ENCODE measurements around the gene NAALADL2.
"Not testable (repeated sequence)": the region's sequence is repeated elsewhere in the genome, so short reads cannot be mapped to it uniquely, and the experiment has no call there.

NAALADL2 gene

DNA sequence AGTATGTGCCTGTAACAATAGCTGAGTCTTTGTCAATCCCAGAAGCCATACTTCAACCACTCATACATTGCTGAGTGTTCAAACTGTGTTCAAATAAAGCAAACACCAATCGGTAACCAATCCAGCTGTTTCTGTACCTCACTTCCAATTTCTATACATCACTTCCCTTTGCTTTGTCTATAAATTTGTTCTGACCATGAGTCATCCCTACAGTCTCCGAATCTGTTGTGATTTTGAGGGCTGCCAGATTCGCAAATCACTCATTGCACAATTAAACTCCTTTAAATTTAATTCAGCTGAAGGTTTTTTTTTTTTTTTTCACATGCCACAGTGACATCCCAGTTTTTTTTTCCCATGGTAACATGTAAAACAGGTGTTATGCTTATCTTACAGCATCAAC lies 870.3 kb downstream of the NAALADL2 start:
- no peak for DNase-seq

- DNase-seq: no peak
These were observed 872.4 kb downstream of the NAALADL2 start for GRCh38 chr3:175731543-175731942.

DNA sequence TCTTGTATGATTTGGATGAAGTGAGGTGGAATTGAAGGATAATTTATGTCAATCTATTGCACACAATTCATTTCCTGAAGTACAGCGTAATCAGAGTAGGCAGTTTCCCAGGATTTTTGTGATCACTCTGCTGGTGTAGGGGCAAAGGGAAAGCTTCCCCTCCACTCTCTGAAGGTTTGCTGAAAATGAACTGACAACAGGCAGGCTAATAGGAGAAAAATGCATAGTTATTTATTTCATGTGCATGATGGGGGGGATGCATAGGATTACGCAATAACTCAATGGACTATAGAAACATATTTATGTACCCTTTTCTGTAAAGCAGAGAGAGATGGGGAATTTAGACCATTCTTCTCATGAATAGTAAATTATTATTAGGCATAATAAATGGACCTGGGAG lies 872.9 kb downstream of the NAALADL2 start:
- no peak for DNase-seq

GRCh38 chr3:175735866-175736265 lies 876.7 kb downstream of the NAALADL2 start:
- no peak for DNase-seq

- no peak for DNase-seq
These were observed 878.8 kb downstream of the NAALADL2 start for GRCh38 chr3:175737646-175738572.

DNA sequence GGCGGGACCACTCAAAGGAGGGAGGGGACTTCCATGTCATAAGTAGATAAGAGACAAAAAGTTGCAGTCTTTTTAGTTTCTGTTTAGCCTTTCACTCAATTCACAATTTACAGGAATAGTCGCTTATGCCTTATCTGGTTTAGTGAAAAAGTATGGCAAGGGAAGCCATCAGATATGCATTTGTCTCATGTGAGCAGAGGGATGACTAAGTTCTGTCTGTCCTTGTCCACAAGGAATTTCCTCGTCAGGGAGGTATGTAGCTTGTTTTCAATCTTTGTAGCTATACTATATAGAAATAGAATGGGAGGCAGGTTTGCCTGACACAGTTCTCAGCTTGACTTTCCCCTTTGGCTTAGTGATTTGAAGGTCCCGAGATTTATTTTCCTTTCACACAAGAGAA lies 882.8 kb downstream of the NAALADL2 start:
- no peak for DNase-seq

DNA sequence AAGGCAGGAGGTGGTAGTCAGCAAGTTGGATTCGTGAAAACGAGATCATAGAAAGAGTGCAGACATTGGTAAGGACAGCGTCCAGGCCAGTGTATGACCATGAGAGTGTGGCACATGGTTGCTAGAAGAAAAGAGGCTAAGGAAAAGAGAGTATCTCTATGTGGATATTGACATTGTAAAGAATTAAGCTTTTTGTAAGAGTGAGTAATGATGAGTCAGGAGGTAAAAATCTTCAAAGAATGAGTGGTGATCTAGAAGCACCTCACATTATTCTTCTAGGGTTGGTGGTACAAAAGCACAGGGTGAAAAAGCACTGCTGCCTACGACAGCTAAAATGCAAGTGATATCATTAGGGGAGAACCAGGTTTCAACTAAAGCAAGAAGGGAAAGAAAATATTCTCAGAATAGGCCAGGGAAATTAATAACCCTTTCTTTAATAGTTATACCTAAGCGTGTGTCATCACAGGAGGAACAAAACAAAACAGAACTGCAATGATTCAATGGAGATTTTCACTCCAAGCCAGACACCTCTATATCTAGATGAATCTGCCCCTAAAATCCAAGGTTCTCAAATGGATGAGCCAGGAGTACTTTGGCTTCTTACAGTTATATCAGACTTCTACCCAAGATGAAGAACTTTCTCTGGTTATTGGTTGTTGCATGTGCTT lies 884.7 kb downstream of the NAALADL2 start:
- DNase-seq: no peak

- no peak for DNase-seq
These were observed 887.2 kb downstream of the NAALADL2 start for GRCh38 chr3:175746308-175746707.

DNA sequence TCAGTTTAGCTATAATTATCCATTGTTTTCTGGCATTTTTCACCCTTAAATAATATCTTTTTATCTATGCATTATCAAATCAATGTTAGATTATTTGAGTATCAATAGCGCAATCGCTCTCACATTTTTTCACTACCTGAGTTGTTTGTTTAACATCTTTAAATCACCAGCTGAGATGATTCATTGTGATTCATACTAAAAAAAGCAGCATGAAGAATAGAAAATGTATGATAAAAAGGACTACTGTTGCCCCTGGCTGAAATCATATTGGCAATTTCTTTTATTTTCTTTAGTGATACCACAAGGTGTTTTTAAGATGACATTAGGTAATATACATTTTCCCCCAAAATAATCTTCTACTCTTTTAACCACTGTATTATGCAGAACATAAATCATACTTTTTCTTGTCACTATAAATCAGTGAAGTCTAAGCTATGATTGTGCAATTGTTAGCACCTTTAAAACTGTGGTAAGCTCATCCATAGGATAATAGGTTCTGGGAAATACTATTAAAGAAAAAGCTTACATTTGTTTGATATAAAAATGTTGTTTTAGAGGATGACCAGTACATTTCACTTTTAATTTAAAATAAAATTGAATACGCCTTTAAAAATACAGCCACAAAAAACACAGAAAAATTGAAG lies 889.1 kb downstream of the NAALADL2 start:
- DNase-seq: no peak

DNA sequence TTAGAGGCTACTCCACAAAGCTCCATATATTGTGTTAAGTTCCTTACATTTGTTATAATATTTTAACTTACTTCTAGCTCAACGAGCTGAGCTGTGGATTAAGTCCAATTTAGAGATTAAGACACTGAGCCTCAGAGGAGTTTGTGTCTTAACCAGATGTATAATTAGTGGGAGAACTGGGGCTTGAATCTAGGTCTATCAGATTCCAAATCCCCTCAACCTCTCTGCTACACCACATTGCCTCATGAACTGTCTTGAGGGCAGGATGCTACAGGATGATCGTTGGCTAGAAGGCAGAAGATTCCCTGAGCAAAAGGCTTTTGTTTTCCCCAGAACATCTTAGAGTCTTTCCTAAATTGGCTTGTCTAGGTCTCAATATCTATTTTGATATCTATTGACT lies 890.8 kb downstream of the NAALADL2 start:
- DNase-seq: no peak

GRCh38 chr3:175751089-175751488 lies 892.0 kb downstream of the NAALADL2 start:
- no peak for DNase-seq

DNA sequence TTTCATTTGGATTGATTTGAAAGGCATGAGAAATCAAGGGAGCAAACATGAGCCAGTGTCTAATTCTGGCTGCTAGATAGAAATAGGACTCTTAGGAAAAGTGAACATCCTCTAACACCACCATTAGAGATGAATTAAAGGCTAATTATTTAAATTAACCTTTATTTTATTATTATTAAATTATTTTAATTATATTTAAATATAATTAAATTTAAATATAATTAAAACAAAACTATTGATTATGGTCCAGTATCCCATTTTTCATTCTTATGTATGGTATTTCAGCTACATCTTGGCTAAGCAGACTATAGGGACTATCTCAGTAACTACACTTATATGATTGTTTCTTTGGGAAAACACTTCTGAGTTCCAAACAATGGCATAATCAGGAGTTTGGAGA lies 904.8 kb downstream of the NAALADL2 start:
- no peak for DNase-seq

DNA sequence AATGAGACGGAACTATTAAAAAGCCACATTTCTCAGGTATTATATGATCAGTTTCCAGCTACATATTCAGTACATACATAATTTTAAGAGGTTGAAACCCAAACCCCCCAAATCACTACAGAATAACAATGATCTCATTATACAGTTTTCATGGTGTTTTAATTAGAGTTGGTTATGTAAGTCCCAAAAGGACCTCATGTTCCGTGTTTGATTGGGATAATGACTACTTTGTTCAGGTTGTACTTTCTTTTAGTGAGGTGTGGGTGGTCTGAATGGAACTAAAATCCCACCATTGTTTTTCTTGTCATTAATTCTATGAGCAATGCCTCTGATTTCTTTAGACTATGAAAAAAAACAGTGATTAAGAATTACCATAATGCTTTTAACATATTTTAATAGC lies 905.6 kb downstream of the NAALADL2 start:
- no peak for DNase-seq

DNA sequence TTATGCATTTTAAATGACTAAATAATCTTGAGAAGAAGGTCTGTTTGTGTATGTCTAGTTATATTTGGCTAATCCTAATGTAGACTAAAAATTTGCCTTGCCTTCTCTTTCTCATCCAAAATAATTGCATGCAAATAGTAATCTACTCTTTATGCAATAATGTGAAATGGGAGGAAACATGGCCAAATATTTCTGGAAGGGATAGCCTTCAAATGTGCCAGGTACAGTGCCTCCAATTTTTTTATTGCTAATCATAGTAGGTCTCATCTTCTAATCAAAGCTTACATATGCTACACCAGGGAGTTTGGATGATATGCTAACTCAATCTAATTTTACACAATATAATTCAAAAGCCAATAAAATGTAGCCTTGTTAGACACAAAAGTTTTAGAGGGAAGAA lies 911.3 kb downstream of the NAALADL2 start:
- no peak for DNase-seq

DNA sequence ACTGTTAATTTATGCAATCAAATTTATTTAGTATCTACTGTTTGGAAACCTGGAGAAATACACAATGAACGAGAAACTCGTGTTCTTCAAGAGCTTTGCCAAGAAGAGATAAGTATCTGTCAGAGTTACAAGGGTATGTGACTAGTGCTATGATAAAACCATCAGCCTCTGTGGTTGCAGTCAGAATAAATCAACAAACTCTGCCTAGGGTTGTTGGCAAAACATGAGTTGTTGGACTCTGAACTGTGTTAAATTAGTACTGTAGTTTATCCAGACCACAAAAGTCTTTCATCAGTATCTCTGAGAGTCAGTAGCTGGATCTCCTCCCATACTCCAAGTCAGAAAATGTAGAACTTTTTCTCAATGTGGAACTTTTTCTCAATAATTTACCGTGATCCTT lies 918.4 kb downstream of the NAALADL2 start:
- DNase-seq: no peak

DNA sequence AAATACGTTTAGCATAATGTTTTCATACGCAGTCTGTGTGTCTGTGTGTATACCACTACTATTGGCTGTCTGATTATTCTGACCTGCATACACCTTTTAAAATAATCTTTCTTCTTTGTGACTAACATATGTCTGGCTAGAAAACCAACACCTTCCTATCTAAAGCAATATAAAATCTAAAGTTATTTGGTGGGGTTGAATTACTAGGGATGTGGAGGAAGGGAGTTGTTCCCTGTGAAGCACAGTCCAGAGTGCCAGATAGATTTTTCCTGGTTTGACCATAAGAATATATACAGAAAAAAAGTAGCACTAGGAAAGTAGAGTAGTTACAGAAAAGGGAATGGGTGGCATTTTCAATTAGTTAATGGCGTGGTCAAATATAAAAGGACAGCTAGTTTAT lies 918.8 kb downstream of the NAALADL2 start:
- no peak for DNase-seq

DNA sequence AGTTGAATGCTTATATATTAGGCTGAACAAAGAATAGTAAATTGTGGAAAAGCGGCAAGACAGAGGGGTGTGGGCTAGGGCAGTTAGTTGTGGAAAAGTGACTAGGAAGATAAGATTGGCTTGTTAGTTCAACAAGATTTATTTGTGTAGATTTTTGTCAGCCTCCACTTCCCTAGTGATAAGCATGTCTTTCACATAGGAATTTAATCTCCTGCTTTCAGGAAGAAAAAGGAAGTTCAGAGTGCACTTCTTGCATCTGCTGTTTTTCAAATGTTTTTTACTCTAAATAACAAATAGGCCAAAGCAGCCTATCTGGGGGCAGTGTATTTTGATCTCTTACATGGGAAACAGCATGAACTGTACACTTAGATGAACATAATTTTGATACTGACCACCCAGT lies 919.9 kb downstream of the NAALADL2 start:
- DNase-seq: no peak

DNA sequence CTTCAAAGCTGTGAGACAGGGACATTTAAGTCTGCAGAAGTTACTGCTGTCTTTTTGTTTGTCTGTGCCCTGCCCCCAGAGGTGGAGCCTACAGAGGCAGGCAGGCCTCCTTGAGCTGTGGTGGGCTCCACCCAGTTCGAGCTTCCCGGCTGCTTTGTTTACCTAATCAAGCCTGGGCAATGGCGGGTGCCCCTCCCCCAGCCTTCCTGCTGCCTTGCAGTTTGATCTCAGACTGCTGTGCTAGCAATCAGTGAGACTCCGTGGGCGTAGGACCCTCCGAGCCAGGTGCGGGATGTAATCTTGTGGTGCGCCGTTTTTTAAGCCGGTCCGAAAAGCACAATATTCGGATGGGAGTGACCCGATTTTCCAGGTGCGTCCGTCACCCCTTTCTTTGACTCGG lies 928.0 kb downstream of the NAALADL2 start:
- not testable (repeated sequence) for DNase-seq

DNA sequence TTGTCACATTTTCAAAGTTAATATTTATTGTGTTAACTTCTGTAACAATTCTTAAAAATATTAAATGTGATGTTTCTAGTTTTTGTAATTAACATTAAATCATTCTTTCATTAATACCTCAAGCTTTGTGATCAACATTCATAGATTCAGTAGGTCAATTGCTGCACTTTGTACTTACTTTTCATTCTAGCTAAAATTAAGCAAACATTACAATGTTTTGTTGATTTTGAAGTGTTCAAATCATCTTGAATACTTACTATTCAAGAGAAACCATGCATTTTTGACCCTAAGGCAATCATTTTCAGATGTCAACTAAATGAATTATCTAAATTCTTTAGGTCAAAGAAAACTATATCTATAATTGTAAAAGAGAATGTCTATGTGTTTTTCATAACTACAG lies 933.1 kb downstream of the NAALADL2 start:
- DNase-seq: no peak

DNA sequence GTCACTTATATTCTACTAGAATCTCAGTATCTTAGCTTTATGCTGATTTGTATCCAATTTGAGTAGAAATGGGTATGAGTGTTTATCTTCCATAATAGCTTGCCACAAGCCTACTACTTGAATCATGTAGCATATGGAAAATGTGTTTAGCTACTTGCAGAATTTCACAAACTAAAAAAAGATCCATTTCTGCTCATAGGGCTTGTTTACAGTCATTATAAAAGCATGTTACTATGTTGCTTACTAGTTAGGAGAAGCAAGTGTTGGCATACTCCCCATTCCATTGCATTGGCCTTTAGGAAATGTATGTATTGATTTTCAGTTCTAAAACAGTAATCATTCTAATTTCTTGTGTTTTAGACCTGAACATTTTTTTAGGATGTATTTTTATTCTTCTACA lies 939.2 kb downstream of the NAALADL2 start:
- no peak for DNase-seq

GRCh38 chr3:175805825-175806224 lies 946.7 kb downstream of the NAALADL2 start:
- DNase-seq: no peak

- no peak for DNase-seq
These were observed 948.0 kb downstream of the NAALADL2 start for GRCh38 chr3:175807175-175807574.

DNA sequence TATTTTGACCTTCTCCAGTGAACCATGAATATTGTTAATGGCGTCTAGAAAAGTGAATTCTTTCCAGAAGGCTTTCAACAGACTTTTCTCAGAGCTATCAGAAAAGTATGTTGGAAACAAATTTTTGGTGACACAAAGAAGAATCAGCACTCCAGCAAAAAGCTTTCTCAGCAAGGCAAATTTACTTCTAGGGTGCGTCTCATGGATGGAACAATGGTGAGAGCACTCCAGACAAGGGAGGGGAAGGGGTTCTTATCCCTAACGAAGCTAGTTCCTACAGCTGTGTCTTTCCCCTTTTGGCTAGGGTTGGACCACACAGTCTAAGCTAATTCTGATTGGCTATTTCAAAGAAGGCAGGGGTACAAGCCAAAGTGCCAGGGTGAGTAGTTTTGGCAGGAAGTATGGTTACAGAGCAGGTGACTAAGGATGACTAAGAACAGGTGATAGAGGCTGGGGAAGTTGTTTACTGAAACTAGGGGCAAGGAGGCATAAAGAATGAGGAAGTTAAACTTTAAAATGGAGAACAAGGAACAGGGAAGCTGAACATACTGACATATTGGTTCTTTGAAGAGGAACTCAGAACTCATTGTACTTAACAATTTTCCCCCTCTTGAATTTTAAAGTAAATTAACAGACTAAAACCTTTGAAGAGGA lies 959.8 kb downstream of the NAALADL2 start:
- DNase-seq: no peak

Data from CD4-positive, alpha-beta T cell treated with Interleukin-12 subunit alpha and Interleukin-12 subunit beta, for 1 hour (primary cell).